HepG2 (cell line): ENCODE data around the gene HHEX. TPM values are rescaled to one million over a fixed set of nuclear protein-coding genes. Genes with fewer than 3 reads are reported as not detected.

Experiments used
- ARID4A ChIP-seq: sonication (generic); formaldehyde crosslinking; IDR thresholded peaks from 2 replicates; pipeline ENCODE4 v1.5.0; 2020; ENCODE audit warnings: mild to moderate bottlenecking, missing genetic modification reagents, borderline replicate concordance
- BCL3 ChIP-seq: sonication (generic); formaldehyde crosslinking; IDR thresholded peaks from 2 replicates; pipeline ENCODE4 v1.5.1; 2020; ENCODE audit warnings: mild to moderate bottlenecking, missing genetic modification reagents, moderate library complexity
- GLMP ChIP-seq: sonication (generic); formaldehyde crosslinking; IDR thresholded peaks from 2 replicates; pipeline ENCODE4 v1.9.0; 2021; ENCODE audit warnings: missing genetic modification reagents, mild to moderate bottlenecking, borderline replicate concordance
- ISL2 ChIP-seq: sonication (generic); formaldehyde crosslinking; IDR thresholded peaks from 2 replicates; pipeline ENCODE4 v1.5.0; 2020; ENCODE audit warnings: missing genetic modification reagents
- ZMAT3 ChIP-seq: sonication (generic); formaldehyde crosslinking; conservative IDR thresholded peaks from 2 replicates; pipeline ENCODE4 v1.7.0; 2021; ENCODE audit warnings: missing genetic modification reagents
- ZNF18 ChIP-seq: sonication (generic); formaldehyde crosslinking; IDR thresholded peaks from 2 replicates; pipeline ENCODE4 v1.8.0; 2022; ENCODE audit warnings: mild to moderate bottlenecking, missing genetic modification reagents; ENCODE audit not compliant: insufficient replicate concordance
- ZNF225 ChIP-seq: sonication (generic); formaldehyde crosslinking; IDR thresholded peaks from 2 replicates; pipeline ENCODE4 v1.4.0; 2020; ENCODE audit warnings: mild to moderate bottlenecking, missing genetic modification reagents
- ZNF44 ChIP-seq: sonication (generic); formaldehyde crosslinking; IDR thresholded peaks from 2 replicates; pipeline ENCODE4 v1.5.1; 2020; ENCODE audit warnings: mild to moderate bottlenecking, missing genetic modification reagents
- ZNF687 ChIP-seq: sonication (generic); formaldehyde crosslinking; IDR thresholded peaks from 2 replicates; pipeline ENCODE4 v1.5.1; 2020; ENCODE audit warnings: mild to moderate bottlenecking, missing genetic modification reagents, moderate library complexity
- polyA plus RNA-seq, 8 experiments: library from polyadenylated mRNA; depleted of rRNA in 3 of 8; stranded (reverse) in 7 of 8; unstranded in 1 of 8; fragments of >200 nt; fragmentation: Illumina TruSeq in 4 of 8; extraction: Trizol in 4 of 8; gene quantifications; 2 replicates each; pipeline versions ENCODE4 v1.2.1 to v1.2.3, GENCODE V29; 2011 to 2016; ENCODE audit warnings: low read depth in 4 of 8, missing spikeins in 1 of 8, mixed read lengths in 1 of 8; ENCODE audit not compliant: insufficient read depth in 1 of 8
- total RNA-seq, 5 experiments: library from RNA; depleted of rRNA; stranded (reverse); fragments of >200 nt; fragmentation: Illumina TruSeq; extraction: Trizol; gene quantifications; 2 replicates each; pipeline ENCODE4 v1.2.3, GENCODE V29; 2016; ENCODE audit warnings: low read depth in 1 of 5

The HHEX gene
- total and polyA plus RNA-seq, 2 of the 13 experiments (the other 11 are each of a cell fraction or from before 2014, with no cell fraction given) = 44.5 to 48.7 TPM

- TF ChIP-seq ARID4A (CRISPR knock-in tag) (peak; percentile 65; the same call in 1 of the 2 replicates), ZNF687 (CRISPR knock-in tag) (peak; percentile 58), ZNF44 (CRISPR knock-in tag) (0 out of 2 replicates have a peak, but pooled peaks have one; percentile 70), ZNF18 (CRISPR knock-in tag) (peak; percentile 53), BCL3 (CRISPR knock-in tag) (0 out of 2 replicates have a peak, but pooled peaks have one; percentile 46), GLMP (CRISPR knock-in tag) (no peak), ISL2 (CRISPR knock-in tag) (peak; percentile 25; the same call in 1 of the 2 replicates), ZNF225 (peak; percentile 79), ZMAT3 (CRISPR knock-in tag) (0 out of 2 replicates have a peak, but pooled peaks have one; percentile 18)
Measured at GRCh38 chr10:92690211-92690914, 608 bp downstream of the HHEX start (continued).
